K562 (cell line): ENCODE data around the gene DNAAF1. TPM values are rescaled to one million over a fixed set of nuclear protein-coding genes. Genes with fewer than 3 reads are reported as not detected.

Experiments used
- BDP1 ChIP-seq: IDR thresholded peaks from 3 replicates; pipeline ENCODE4 v1.6.1; 2011; ENCODE audit not compliant: insufficient read length, insufficient read depth
- BRD4 ChIP-seq: fragments of 200-600 bp; sonication (generic); IDR thresholded peaks from 2 replicates; pipeline ENCODE4 v1.6.1; 2017; ENCODE audit warnings: inconsistent platforms
- CBFA2T3 ChIP-seq: fragments of 450-650 bp; IDR thresholded peaks from 2 replicates; pipeline ENCODE4 v1.6.1; 2017
- CEBPB ChIP-seq: fragments of 450-650 bp; IDR thresholded peaks from 2 replicates; pipeline ENCODE4 v1.6.1; 2016; ENCODE audit warnings: missing genetic modification characterization, missing compliant biosample characterization
- E2F3 ChIP-seq: fragments of 250-450 bp; sonication (Bioruptor Pico); IDR thresholded peaks from 2 replicates; pipeline ENCODE4 v1.4.0; 2020; ENCODE audit warnings: mild to moderate bottlenecking
- FOXP1 ChIP-seq: sonication (generic); formaldehyde crosslinking; IDR thresholded peaks from 2 replicates; pipeline ENCODE4 v1.8.0; 2022; ENCODE audit warnings: mild to moderate bottlenecking, missing genetic modification reagents
- HDGF ChIP-seq: fragments of 450-650 bp; IDR thresholded peaks from 2 replicates; pipeline ENCODE4 v1.6.1; 2016
- ID3 ChIP-seq, 2 experiments: fragments of 250-450 bp in 1 of 2; fragments of 450-650 bp in 1 of 2; sonication (Bioruptor Pico) in 1 of 2; IDR thresholded peaks; 2 replicates each; pipeline versions ENCODE4 v1.6.1 to v1.8.0; 2016 to 2021; ENCODE audit warnings: mild to moderate bottlenecking in 2 of 2, moderate library complexity in 2 of 2, missing compliant biosample characterization in 1 of 2, missing genetic modification characterization in 1 of 2
- KDM1A ChIP-seq, 2 experiments: fragments of 450-650 bp; IDR thresholded peaks; 2 replicates each; pipeline ENCODE4 v1.6.1; 2016; ENCODE audit warnings: mild to moderate bottlenecking in 2 of 2
- REST ChIP-seq, 2 experiments: fragments of 450-650 bp; formaldehyde crosslinking in 1 of 2; IDR thresholded peaks; 2 replicates each; pipeline versions ENCODE4 v1.4.0 to v1.6.1; 2014 to 2020; ENCODE audit warnings: mild to moderate bottlenecking in 2 of 2, borderline replicate concordance in 1 of 2, low read depth in 1 of 2
- polyA plus RNA-seq, 8 experiments: library from polyadenylated mRNA; depleted of rRNA in 4 of 8; stranded (reverse) in 5 of 8; unstranded in 3 of 8; fragments of >200 nt; fragmentation: Nextera tagmentation in 2 of 8; fragmentation: Illumina TruSeq in 1 of 8; extraction: Ambion mirVana in 2 of 8; extraction: Trizol in 1 of 8; gene quantifications; 2 replicates each; pipeline versions ENCODE4 v1.2.1 to v1.2.3, GENCODE V29; 2011 to 2014; ENCODE audit warnings: inconsistent platforms in 1 of 8, missing spikeins in 1 of 8
- total RNA-seq, 7 experiments: library from RNA; depleted of rRNA in 6 of 7; stranded (reverse); fragments of >200 nt in 6 of 7; fragmentation: Illumina TruSeq in 2 of 7; extraction: Trizol in 2 of 7; gene quantifications; 2 replicates each; pipeline versions ENCODE4 v1.2.1 to v1.2.3, GENCODE V29; 2011 to 2021; ENCODE audit warnings: low replicate concordance in 1 of 7
- TF ChIP-seq, protein P1 (sequence below): fragments of 250-450 bp; sonication (Bioruptor Pico); IDR thresholded peaks from 2 replicates; pipeline ENCODE4 v1.8.0; 2022; ENCODE audit warnings: moderate library complexity, mild to moderate bottlenecking, inconsistent platforms
- TF ChIP-seq, protein P2 (sequence below): sonication (generic); formaldehyde crosslinking; IDR thresholded peaks from 2 replicates; pipeline ENCODE4 v1.8.0; 2022; ENCODE audit warnings: mild to moderate bottlenecking, missing genetic modification reagents

Gene DNAAF1
- total and polyA plus RNA-seq, 9 of the 15 experiments (the other 6 are each of a cell fraction or from before 2014, with no cell fraction given) = 0.01 TPM; not detected in 8

DNA sequence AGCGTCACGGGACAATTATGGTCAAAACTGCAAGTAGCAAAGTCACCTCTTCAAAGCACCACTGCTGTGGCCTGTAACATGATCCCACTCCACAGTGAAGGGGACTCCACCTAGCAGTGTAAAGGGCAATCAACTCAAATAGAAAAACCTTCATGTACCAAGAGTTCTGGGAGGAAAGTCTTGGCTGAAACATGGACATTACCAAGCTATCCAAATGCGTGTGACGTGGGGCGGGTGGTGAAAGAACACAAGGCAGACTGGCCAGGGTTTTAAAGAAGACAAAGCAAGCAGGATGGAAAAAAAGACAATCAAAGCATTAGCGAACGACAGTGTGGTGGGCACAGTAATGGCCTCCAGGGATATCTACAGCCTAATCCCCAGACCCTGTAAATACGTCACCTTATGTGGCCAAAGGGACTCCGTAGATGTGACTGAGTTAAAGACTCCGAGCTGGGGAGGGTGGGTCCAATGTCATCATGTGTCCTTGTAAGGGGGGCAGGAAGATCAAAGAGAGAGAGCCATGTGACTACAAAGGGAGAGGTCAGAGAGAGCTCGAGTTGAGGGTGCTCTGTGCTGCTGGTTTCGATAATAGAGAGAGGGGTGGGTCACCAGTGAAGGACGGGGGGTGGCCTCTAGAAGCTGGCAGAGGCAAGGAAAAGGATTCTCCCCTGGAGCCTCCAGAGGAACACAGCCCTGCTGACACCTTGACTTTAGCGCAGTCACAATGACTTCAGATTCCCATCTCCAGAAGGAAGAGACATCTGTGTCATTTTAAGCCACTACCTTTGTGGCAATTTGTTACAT lies 6.1 kb upstream of the DNAAF1 start (continued):
- TF ChIP-seq, protein P1, sequence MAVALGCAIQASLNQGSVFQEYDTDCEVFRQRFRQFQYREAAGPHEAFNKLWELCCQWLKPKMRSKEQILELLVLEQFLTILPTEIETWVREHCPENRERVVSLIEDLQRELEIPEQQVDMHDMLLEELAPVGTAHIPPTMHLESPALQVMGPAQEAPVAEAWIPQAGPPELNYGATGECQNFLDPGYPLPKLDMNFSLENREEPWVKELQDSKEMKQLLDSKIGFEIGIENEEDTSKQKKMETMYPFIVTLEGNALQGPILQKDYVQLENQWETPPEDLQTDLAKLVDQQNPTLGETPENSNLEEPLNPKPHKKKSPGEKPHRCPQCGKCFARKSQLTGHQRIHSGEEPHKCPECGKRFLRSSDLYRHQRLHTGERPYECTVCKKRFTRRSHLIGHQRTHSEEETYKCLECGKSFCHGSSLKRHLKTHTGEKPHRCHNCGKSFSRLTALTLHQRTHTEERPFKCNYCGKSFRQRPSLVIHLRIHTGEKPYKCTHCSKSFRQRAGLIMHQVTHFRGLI = peak; percentile 58; the same call in 1 of the 2 replicates
- TF ChIP-seq KDM1A (IDR thresholded peaks at IDR 0.05) (no peak; a peak in 1 of 4 replicates), BRD4 (peak; percentile 76), E2F3 (peak; percentile 50; the same call in 1 of the 2 replicates), FOXP1 (CRISPR knock-in tag) (0 out of 2 replicates have a peak, but pooled peaks have one; percentile 4), ID3 (CRISPR knock-in tag; IDR thresholded peaks at IDR 0.05) (no peak), ID3 (tag; IDR thresholded peaks at IDR 0.05) (peak; percentile 91; the same call in 1 of the 2 replicates), CBFA2T3 (peak; percentile 53), HDGF (peak; percentile 95), BDP1 (no peak), REST (IDR thresholded peaks at IDR 0.05; ENCODE audit: borderline replicate concordance) (no peak), REST (CRISPR knock-in tag; IDR thresholded peaks at IDR 0.05; ENCODE audit: low read depth) (peak; percentile 75; the same call in 1 of the 2 replicates), CEBPB (tag) (0 out of 2 replicates have a peak, but pooled peaks have one; percentile 29)
- TF ChIP-seq, protein P2, sequence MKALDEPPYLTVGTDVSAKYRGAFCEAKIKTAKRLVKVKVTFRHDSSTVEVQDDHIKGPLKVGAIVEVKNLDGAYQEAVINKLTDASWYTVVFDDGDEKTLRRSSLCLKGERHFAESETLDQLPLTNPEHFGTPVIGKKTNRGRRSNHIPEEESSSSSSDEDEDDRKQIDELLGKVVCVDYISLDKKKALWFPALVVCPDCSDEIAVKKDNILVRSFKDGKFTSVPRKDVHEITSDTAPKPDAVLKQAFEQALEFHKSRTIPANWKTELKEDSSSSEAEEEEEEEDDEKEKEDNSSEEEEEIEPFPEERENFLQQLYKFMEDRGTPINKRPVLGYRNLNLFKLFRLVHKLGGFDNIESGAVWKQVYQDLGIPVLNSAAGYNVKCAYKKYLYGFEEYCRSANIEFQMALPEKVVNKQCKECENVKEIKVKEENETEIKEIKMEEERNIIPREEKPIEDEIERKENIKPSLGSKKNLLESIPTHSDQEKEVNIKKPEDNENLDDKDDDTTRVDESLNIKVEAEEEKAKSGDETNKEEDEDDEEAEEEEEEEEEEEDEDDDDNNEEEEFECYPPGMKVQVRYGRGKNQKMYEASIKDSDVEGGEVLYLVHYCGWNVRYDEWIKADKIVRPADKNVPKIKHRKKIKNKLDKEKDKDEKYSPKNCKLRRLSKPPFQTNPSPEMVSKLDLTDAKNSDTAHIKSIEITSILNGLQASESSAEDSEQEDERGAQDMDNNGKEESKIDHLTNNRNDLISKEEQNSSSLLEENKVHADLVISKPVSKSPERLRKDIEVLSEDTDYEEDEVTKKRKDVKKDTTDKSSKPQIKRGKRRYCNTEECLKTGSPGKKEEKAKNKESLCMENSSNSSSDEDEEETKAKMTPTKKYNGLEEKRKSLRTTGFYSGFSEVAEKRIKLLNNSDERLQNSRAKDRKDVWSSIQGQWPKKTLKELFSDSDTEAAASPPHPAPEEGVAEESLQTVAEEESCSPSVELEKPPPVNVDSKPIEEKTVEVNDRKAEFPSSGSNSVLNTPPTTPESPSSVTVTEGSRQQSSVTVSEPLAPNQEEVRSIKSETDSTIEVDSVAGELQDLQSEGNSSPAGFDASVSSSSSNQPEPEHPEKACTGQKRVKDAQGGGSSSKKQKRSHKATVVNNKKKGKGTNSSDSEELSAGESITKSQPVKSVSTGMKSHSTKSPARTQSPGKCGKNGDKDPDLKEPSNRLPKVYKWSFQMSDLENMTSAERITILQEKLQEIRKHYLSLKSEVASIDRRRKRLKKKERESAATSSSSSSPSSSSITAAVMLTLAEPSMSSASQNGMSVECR (CRISPR knock-in tag) = no peak
